Astrocyte of the cerebellum (primary cell): ENCODE data around the gene AATK.

Source experiments
- DNase-seq: peaks from one replicate; pipeline ENCODE4 v3.0.0-alpha.2; 2011; ENCODE audit warnings: low read depth
- H3K4me3 ChIP-seq: 2 replicates; pipeline ENCODE4 v1.5.1; 2011; ENCODE audit warnings: mild to moderate bottlenecking, low read depth, low read length, moderate library complexity
- CTCF ChIP-seq: IDR thresholded peaks from 2 replicates; pipeline ENCODE4 v1.5.1; 2012; ENCODE audit warnings: low read length, low read depth, moderate library complexity, mild to moderate bottlenecking; ENCODE audit errors: missing control alignments
- in situ Hi-C: cut with HindIII; loops from 2 replicates; pipeline ENCODE4 v1.10.0; 2017; ENCODE audit warnings: low sequenced_read_pairs

Gene AATK

GRCh38 chr17:81193470-81194224 lies 27.6 kb upstream of the AATK start:
- in situ Hi-C loops, result no loop called here
- TF ChIP-seq CTCF, result no peak
- H3K4me3 ChIP-seq, result no peak overlapping the region
- DNase-seq, result no peak

GRCh38 chr17:81193051-81193410 lies 27.0 kb upstream of the AATK start:
- no peak for DNase-seq
- no peak overlapping the region for H3K4me3 ChIP-seq
- in situ Hi-C loops, result no loop called here
- TF ChIP-seq CTCF, result no peak

GRCh38 chr17:81192386-81193050 lies 26.5 kb upstream of the AATK start:
- H3K4me3 ChIP-seq, result no peak overlapping the region
- in situ Hi-C loops, result no loop called here
- no peak for DNase-seq
- no peak for TF ChIP-seq CTCF

- no peak for TF ChIP-seq CTCF
- in situ Hi-C loops, result no loop called here
- no peak overlapping the region for H3K4me3 ChIP-seq
Observed at GRCh38 chr17:81191646-81192045, 25.6 kb upstream of the AATK start.

GRCh38 chr17:81191116-81191515 lies 25.1 kb upstream of the AATK start:
- no peak for DNase-seq
- in situ Hi-C loops, result no loop called here
- no peak for TF ChIP-seq CTCF
- no peak overlapping the region for H3K4me3 ChIP-seq

More at GRCh38 chr17:81191646-81192045, 25.6 kb upstream of the AATK start:
- no peak for DNase-seq

GRCh38 chr17:81190591-81190990 lies 24.6 kb upstream of the AATK start:
- no peak for DNase-seq
- no peak for TF ChIP-seq CTCF
- in situ Hi-C loops, result no loop called here
- no peak overlapping the region for H3K4me3 ChIP-seq
